HUES48 (cell line): ENCODE results near the gene AUTS2.

ENCODE experiments used
- H3K27ac ChIP-seq: one replicate; pipeline ENCODE4 v1.7.0; 2013; ENCODE audit warnings: low read depth, low read length, inconsistent platforms
- H3K27me3 ChIP-seq: 2 replicates; pipeline ENCODE4 v1.6.1; 2013; ENCODE audit warnings: mild to moderate bottlenecking, low read length; ENCODE audit not compliant: control insufficient read depth, insufficient read depth
- H3K36me3 ChIP-seq: 2 replicates; pipeline ENCODE4 v1.6.1; 2013; ENCODE audit warnings: low read length; ENCODE audit not compliant: control insufficient read depth, insufficient read depth
- H3K4me1 ChIP-seq: 2 replicates; pipeline ENCODE4 v1.6.1; 2013; ENCODE audit warnings: mild to moderate bottlenecking, low read length; ENCODE audit not compliant: control insufficient read depth, insufficient read depth
- H3K4me3 ChIP-seq: 2 replicates; pipeline ENCODE4 v1.5.1; 2013; ENCODE audit warnings: mild to moderate bottlenecking, low read depth, low read length
- H3K9ac ChIP-seq: 2 replicates; pipeline ENCODE4 v1.6.1; 2013; ENCODE audit warnings: mild to moderate bottlenecking, low read depth, low read length, moderate library complexity
- H3K9me3 ChIP-seq: 2 replicates; pipeline ENCODE4 v1.6.1; 2013; ENCODE audit warnings: low read length; ENCODE audit not compliant: control insufficient read depth, insufficient read depth

AUTS2 gene

GRCh38 chr7:70743531-70744325, 1145.5 kb downstream of the AUTS2 start:
- Histone ChIP-seq H3K27ac (no peak overlapping the region), H3K9me3 (no peaks in the 10 kb centered on the region), H3K4me3 (no peak overlapping the region), H3K27me3 (no peaks in the 10 kb centered on the region), H3K4me1 (peaks cover 34% of the 10 kb centered on the region), H3K36me3 (0 out of 2 replicates have a peak, but pooled peaks cover under 1% of the 10 kb centered on the region), H3K9ac (no peak overlapping the region)

DNA sequence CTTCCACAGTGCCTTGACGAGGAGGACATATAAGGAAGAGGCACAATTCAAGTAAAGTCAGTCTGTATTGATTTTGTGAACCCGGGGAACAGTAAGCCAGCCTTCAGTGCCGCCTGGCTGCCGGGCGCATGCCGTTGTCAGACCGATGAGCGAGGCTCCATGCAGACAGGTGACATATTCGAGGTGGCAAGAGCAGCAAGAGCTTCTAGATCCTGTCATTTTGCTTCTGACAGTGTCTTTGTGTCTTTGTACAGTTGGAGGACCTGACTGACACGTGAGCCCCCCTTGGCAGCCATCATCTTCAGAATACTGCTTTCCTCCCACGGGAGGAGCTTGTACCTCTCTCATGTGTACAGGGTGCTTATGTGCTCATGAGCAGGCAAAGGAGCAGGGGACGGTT, 1146.2 kb downstream of the AUTS2 start:
- Histone ChIP-seq H3K9me3 (no peaks in the 10 kb centered on the region), H3K27ac (no peak overlapping the region), H3K9ac (no peak overlapping the region), H3K27me3 (no peaks in the 10 kb centered on the region), H3K4me1 (peaks cover 32% of the 10 kb centered on the region), H3K36me3 (no peaks in the 10 kb centered on the region), H3K4me3 (no peak overlapping the region)

DNA sequence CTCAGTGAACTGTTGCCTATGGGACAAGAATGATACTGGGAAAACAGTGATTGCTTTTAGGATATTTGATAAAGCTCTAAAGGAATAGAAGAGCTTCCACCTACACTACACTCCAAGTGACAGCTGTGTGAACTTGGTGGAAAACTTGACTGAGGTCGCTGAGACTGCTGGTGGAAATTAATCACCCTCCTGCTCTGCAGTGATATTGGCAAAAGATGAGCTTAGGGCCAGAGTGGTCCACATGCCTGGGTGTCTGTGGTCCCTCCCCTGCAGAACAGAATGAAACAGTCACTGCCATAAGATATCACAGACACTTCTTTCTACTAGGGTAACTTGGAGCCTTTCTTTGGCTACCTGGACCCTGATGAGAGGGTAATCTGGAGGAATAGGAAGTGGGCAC, 1151.6 kb downstream of the AUTS2 start:
- no peaks in the 10 kb centered on the region for H3K27me3 ChIP-seq
- no peak overlapping the region for H3K4me3 ChIP-seq
- H3K9me3 ChIP-seq, result no peaks in the 10 kb centered on the region
- H3K27ac ChIP-seq, result no peak overlapping the region
- H3K36me3 ChIP-seq, result no peaks in the 10 kb centered on the region
- no peak overlapping the region for H3K9ac ChIP-seq
- peaks cover 32% of the 10 kb centered on the region for H3K4me1 ChIP-seq

DNA sequence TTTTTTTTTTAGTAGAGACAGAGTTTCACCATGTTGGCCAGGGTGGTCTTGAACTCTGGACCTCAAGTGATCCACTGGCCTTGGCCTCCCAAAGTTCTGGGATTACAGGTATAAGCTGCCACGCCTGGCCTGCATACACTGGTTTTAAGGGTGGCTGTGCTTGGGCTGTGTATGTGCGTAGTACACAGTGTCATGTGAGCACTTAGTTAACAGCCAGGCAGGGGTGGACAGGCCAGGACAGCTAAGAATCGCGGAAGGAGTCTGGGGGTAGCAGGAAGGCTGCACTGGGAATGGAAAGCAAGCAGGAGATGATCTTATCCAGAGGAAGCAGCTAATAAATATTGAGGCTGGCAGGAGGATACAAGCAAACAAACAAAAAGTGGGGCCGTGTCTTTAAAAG, 1153.6 kb downstream of the AUTS2 start:
- no peak overlapping the region for H3K4me3 ChIP-seq
- no peak overlapping the region for H3K27ac ChIP-seq
- H3K27me3 ChIP-seq, result no peaks in the 10 kb centered on the region
- no peaks in the 10 kb centered on the region for H3K9me3 ChIP-seq
- no peak overlapping the region for H3K9ac ChIP-seq
- H3K4me1 ChIP-seq, result peaks cover 24% of the 10 kb centered on the region
- no peaks in the 10 kb centered on the region for H3K36me3 ChIP-seq

DNA sequence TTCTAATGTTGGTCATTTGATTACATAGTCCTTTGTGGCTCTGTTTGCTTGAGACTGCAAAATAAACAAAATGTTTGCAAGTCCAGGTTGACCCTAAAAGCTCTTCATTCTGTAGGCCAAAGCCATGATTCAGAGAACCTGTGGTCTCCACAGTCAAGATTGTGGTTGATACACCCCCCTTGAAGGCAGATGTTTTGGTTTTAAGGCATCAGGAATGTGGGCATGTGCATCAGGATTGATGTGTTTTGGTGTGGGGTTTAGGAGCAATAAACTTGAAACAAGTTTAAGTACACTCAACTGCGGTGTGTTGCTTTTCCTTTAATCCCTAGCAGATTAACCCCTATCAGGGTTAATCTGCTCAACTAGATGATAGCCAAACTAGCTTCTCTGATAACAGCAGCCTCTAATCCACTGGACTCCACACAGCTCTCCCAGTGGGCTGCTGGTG, 1154.5 kb downstream of the AUTS2 start:
- Histone ChIP-seq H3K27me3 (no peaks in the 10 kb centered on the region), H3K36me3 (no peaks in the 10 kb centered on the region), H3K9ac (no peak overlapping the region), H3K4me3 (no peak overlapping the region), H3K4me1 (peaks cover 31% of the 10 kb centered on the region), H3K27ac (no peak overlapping the region), H3K9me3 (no peaks in the 10 kb centered on the region)

DNA sequence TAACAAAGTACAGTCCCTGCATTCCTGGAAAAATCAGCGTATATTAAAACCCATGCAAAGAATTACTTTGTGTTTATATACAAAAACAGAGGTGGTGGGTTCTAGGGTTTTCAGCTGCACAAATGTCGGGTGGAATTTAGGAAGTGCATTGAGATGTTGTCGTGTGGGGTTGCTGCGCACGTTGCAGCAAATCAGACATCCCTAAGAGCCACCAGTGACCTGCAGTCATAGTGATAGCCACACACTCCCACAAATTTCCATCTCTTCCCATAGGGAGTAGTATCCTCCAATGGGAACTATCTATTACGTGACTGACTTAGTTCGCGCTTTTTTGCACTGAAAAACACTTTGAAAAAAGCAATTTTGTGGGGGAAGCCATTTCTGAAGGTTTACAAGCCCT, 1158.5 kb downstream of the AUTS2 start:
- Histone ChIP-seq H3K36me3 (0 out of 2 replicates have a peak, but pooled peaks cover 8% of the 10 kb centered on the region), H3K4me3 (no peak overlapping the region), H3K27ac (no peak overlapping the region), H3K9ac (no peak overlapping the region), H3K9me3 (no peaks in the 10 kb centered on the region), H3K27me3 (no peaks in the 10 kb centered on the region), H3K4me1 (peaks cover 39% of the 10 kb centered on the region)

DNA sequence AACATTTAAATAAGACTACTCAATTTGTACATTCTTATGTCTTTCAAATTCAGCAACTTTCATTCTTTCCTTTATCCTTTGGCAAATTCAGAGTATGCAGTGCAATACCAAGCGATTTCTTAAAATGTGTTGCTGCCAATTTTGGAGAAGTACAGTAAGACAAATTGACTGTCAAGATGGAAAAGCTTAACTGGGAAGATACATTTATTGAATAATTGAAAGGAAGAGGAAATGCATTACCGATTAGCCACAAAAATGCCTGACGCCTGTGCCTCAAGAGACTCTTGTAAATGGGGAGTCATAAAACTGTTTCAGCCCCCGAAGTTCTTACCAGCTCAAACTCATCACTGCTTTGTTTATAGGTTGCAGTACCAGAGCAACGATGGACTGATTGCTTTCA, 1160.4 kb downstream of the AUTS2 start:
- H3K4me1 ChIP-seq, result peaks cover 28% of the 10 kb centered on the region; the same call in 1 of the 2 replicates
- H3K9me3 ChIP-seq, result no peaks in the 10 kb centered on the region
- no peaks in the 10 kb centered on the region for H3K27me3 ChIP-seq
- H3K36me3 ChIP-seq, result peaks cover 22% of the 10 kb centered on the region
- no peak overlapping the region for H3K27ac ChIP-seq
- no peak overlapping the region for H3K4me3 ChIP-seq
- H3K9ac ChIP-seq, result no peak overlapping the region

- Histone ChIP-seq H3K9ac (no peak overlapping the region), H3K9me3 (no peaks in the 10 kb centered on the region), H3K27ac (no peak overlapping the region), H3K4me3 (no peak overlapping the region), H3K4me1 (peaks cover 28% of the 10 kb centered on the region; the same call in 1 of the 2 replicates), H3K27me3 (no peaks in the 10 kb centered on the region), H3K36me3 (peaks cover 30% of the 10 kb centered on the region)
Measured at GRCh38 chr7:70759674-70760073, 1161.4 kb downstream of the AUTS2 start.

- peaks cover 52% of the 10 kb centered on the region for H3K36me3 ChIP-seq
- H3K9ac ChIP-seq, result no peak overlapping the region
- no peak overlapping the region for H3K27ac ChIP-seq
- no peaks in the 10 kb centered on the region for H3K9me3 ChIP-seq
- peaks cover 24% of the 10 kb centered on the region; the same call in 1 of the 2 replicates for H3K4me1 ChIP-seq
- no peak overlapping the region for H3K4me3 ChIP-seq
- H3K27me3 ChIP-seq, result no peaks in the 10 kb centered on the region
Measured at GRCh38 chr7:70761711-70762328, 1163.5 kb downstream of the AUTS2 start.

- H3K27ac ChIP-seq, result no peak overlapping the region
- no peak overlapping the region for H3K4me3 ChIP-seq
- peaks cover 15% of the 10 kb centered on the region; the same call in 1 of the 2 replicates for H3K4me1 ChIP-seq
- H3K9me3 ChIP-seq, result no peaks in the 10 kb centered on the region
- H3K36me3 ChIP-seq, result peaks cover 60% of the 10 kb centered on the region
- no peaks in the 10 kb centered on the region for H3K27me3 ChIP-seq
- no peak overlapping the region for H3K9ac ChIP-seq
Measured at GRCh38 chr7:70762696-70763095, 1164.4 kb downstream of the AUTS2 start.

DNA sequence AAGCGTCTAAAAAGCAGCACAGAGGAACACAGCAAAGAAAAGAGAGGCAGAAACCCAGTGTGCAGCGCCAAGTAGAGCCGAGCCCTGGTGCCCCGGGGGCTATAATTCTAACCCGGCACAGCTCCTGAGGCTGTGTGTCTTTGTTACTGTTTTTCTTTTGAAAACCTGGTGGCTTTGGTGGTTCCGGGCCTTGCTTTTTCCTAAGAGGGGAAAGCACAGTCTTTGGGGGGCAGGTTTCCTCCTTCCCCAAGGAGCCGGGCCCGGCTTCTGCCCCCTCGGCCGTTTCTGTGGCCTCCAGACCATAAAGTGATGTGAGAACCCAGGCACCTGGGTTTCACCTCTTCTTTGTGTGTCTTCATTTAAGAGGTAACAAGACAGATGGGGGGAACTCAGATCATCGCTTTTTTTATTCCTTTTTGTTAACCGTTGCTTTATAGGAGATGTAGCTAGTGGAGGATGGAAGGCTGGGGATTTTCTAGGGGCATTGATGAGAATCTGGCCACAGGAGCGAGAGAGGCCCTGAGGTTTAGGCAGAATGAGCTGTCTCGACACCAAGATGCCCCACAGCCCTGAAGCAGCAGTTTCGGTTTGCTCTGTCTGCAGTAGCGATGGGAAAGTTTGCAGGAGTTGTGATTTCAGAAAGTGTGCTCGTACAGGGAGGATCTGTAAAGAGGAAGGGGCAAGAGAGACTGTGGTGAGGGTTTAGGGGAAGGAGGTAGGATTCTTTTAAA, 1165.9 kb downstream of the AUTS2 start:
- Histone ChIP-seq H3K4me3 (no peak overlapping the region), H3K27me3 (no peaks in the 10 kb centered on the region), H3K27ac (no peak overlapping the region), H3K4me1 (peaks cover 5% of the 10 kb centered on the region; the same call in 1 of the 2 replicates), H3K9me3 (no peaks in the 10 kb centered on the region), H3K36me3 (peaks cover 74% of the 10 kb centered on the region), H3K9ac (no peak overlapping the region)
